IPS DF 6.9 (cell line): Measurements from ENCODE around the gene CASP8AP2.
"Not testable (repeated sequence)": the region's sequence is repeated elsewhere in the genome, so short reads cannot be mapped to it uniquely, and the experiment has no call there.

Experiments
- DNase-seq: peaks from one replicate; pipeline ENCODE4 v3.0.0-alpha.2; 2013; ENCODE audit warnings: low read depth, low spot score
- H3K27ac ChIP-seq: one replicate; pipeline ENCODE4 v1.5.1; 2013; ENCODE audit warnings: low read length, control low read depth
- H3K27me3 ChIP-seq: 2 replicates; pipeline ENCODE4 v1.6.1; 2013; ENCODE audit warnings: mild to moderate bottlenecking, low read length; ENCODE audit not compliant: control insufficient read depth, insufficient read depth
- H3K36me3 ChIP-seq: 2 replicates; pipeline ENCODE4 v1.6.1; 2013; ENCODE audit warnings: low read length; ENCODE audit not compliant: control insufficient read depth, insufficient read depth
- H3K4me1 ChIP-seq: 2 replicates; pipeline ENCODE4 v1.6.1; 2013; ENCODE audit warnings: low read length; ENCODE audit not compliant: control insufficient read depth, insufficient read depth
- H3K4me3 ChIP-seq: 2 replicates; pipeline ENCODE4 v1.5.1; 2013; ENCODE audit warnings: mild to moderate bottlenecking, low read length
- H3K9me3 ChIP-seq: 2 replicates; pipeline ENCODE4 v1.6.1; 2013; ENCODE audit warnings: low read length, inconsistent platforms; ENCODE audit not compliant: control insufficient read depth, insufficient read depth
- WGBS: extraction: QIAGEN DNeasy Blood & Tissue Kit; methylation state at CpG from one replicate; pipeline ENCODE4 v1.1.7; 2013; ENCODE audit warnings: mixed read lengths, missing lambda C conversion rate; ENCODE audit not compliant: insufficient read length, insufficient coverage; 5-methylcytosine and 5-hydroxymethylcytosine counted together

CASP8AP2 gene

DNA sequence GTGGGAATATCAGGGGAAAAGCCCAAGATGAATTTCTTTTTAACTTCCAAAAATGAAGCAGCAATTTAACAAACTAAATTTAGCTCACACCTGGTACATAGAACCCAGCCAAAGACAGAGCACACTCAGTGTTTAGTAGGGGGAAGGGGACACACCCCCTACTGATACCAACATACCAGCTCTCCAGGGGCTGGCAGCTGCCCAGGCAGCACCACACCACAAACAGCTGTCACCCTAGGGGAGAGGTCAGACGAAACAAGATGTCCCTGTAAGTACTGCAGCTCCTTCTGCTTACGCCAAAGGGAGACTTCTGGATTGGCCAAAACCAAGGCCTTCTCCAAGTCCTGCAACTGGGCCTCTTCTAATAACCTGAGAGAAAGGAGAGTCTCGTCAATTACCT, 36.1 kb upstream of the CASP8AP2 start:
- H3K4me3 ChIP-seq = no peak overlapping the region
- H3K4me1 ChIP-seq = no peaks in the 10 kb centered on the region
- DNase-seq = no peak
- peaks cover 18% of the 10 kb centered on the region; the same call in 1 of the 2 replicates for H3K36me3 ChIP-seq
- WGBS = no CpG with 5 or more reads among the region's 3 CpGs
- H3K27me3 ChIP-seq = no peaks in the 10 kb centered on the region
- no peak overlapping the region for H3K27ac ChIP-seq
- no peaks in the 10 kb centered on the region for H3K9me3 ChIP-seq

DNA sequence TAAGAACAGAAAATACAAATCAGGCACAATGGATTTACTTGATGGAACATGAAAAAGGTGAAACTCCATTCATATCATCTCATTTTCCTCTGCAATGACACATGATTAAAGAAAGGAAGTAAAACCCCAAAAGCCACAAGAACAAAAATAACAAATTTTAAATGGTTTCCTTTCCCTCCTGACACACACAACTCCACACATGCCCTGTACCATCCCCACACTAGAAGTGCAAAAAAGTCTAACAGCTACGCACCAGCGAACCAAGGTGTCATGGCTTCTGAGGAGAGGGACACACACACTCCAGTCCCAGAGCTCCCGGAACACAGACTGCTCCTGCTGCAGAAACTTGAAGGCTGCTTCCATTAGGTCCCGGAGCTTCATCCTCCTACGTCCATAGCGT, 35.4 kb upstream of the CASP8AP2 start:
- no CpG with 5 or more reads among the region's 6 CpGs for WGBS
- H3K27ac ChIP-seq = no peak overlapping the region
- no peak for DNase-seq
- no peaks in the 10 kb centered on the region for H3K27me3 ChIP-seq
- no peak overlapping the region for H3K4me3 ChIP-seq
- no peaks in the 10 kb centered on the region for H3K9me3 ChIP-seq
- H3K4me1 ChIP-seq = no peaks in the 10 kb centered on the region
- H3K36me3 ChIP-seq = peaks cover 15% of the 10 kb centered on the region; the same call in 1 of the 2 replicates

DNA sequence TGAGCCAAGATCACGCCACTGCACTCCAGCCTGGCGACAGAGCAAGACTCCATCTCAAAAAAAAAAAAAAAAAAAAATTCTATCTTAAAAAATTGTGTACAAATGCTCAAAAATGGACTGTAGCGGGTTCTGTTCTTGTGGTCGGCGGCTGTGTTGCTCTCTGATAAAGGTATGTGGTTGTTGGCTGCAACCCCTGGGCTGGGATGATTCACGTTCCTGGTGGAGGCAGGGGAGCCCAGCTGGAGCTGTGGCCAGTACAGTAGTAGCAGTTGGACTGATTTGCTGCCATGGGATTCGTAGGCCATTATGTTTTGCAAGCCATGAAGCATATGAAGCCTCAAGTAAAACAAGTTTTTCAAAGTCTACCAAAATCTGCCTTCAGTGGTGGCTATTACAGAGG, 32.4 kb upstream of the CASP8AP2 start:
- Histone ChIP-seq H3K4me3 (no peak overlapping the region), H3K27me3 (no peaks in the 10 kb centered on the region), H3K27ac (no peak overlapping the region), H3K36me3 (peaks cover 4% of the 10 kb centered on the region; the same call in 1 of the 2 replicates), H3K4me1 (no peaks in the 10 kb centered on the region), H3K9me3 (no peaks in the 10 kb centered on the region)
- no peak for DNase-seq
- no CpG with 5 or more reads among the region's 7 CpGs for WGBS

- H3K27ac ChIP-seq = no peak overlapping the region
- no peak overlapping the region for H3K4me3 ChIP-seq
- no peak for DNase-seq
- no CpG with 5 or more reads among the region's 8 CpGs for WGBS
- no peaks in the 10 kb centered on the region for H3K27me3 ChIP-seq
- H3K4me1 ChIP-seq = no peaks in the 10 kb centered on the region
- H3K36me3 ChIP-seq = no peaks in the 10 kb centered on the region; the same call in 1 of the 2 replicates
- no peaks in the 10 kb centered on the region for H3K9me3 ChIP-seq
Observed at GRCh38 chr6:89799096-89799495, 30.6 kb upstream of the CASP8AP2 start.

- Histone ChIP-seq H3K36me3 (no peaks in the 10 kb centered on the region; the same call in 1 of the 2 replicates), H3K9me3 (no peaks in the 10 kb centered on the region), H3K4me1 (no peaks in the 10 kb centered on the region), H3K27ac (no peak overlapping the region), H3K27me3 (no peaks in the 10 kb centered on the region), H3K4me3 (no peak overlapping the region)
- no CpG with 5 or more reads among the region's 2 CpGs for WGBS
- no peak for DNase-seq
Observed at GRCh38 chr6:89799756-89800155, 29.9 kb upstream of the CASP8AP2 start.

- Histone ChIP-seq H3K27me3 (no peaks in the 10 kb centered on the region), H3K9me3 (no peaks in the 10 kb centered on the region), H3K4me1 (no peaks in the 10 kb centered on the region), H3K27ac (no peak overlapping the region), H3K36me3 (no peaks in the 10 kb centered on the region; the same call in 1 of the 2 replicates), H3K4me3 (no peak overlapping the region)
- no peak for DNase-seq
- WGBS = no CpG with 5 or more reads among the region's 10 CpGs
Observed at GRCh38 chr6:89803271-89803670, 26.4 kb upstream of the CASP8AP2 start.

DNA sequence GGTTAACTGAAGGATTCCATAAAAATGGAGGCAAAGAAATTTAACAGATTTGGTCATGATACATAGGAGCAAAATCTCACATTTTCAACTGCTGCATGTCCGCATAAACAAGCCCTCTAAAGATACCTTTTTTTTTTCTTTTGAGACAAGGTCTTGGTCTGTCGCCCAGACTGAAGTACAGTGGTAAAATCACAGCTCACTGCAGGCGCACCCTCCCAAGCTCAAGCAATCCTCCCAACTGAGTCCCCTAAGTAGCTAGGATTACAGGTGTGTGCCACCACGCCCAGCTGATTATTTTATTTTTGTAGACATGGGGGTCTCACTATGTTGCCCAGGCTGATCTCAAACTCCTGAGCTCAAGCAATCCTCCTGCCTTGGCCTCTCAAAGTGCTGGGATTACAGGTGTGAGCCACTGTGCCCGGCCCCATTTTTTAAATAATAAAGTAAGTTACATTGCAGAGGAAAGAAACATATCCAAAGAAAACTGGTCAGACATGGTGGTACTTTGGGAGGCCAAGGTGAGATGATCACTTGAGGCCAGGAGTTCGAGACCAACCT, 23.8 kb upstream of the CASP8AP2 start:
- Histone ChIP-seq H3K27me3 (no peaks in the 10 kb centered on the region), H3K36me3 (no peaks in the 10 kb centered on the region; the same call in 1 of the 2 replicates), H3K9me3 (no peaks in the 10 kb centered on the region), H3K4me3 (no peak overlapping the region), H3K4me1 (0 out of 2 replicates have a peak, but pooled peaks cover 2% of the 10 kb centered on the region), H3K27ac (no peak overlapping the region)
- no peak for DNase-seq
- WGBS = no CpG with 5 or more reads among the region's 6 CpGs

DNA sequence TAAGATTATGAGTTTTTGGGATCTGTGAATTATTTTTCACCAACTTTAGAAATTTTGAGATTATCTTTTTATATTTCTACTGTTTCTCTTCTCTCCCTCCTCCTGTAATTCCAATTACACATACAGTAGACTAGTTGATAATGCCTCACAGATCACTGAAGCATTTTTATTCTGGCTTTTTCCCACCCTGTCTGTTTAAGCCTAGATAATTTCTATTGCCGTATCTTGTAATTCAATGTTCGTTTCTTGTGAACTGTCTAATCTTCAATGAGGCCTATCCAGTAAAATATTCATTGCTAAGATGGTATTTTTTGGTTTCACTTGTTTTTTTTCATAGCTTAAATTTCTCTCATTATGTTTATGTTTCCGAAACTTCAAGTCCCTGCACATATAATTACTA, 22.1 kb upstream of the CASP8AP2 start:
- Histone ChIP-seq H3K36me3 (no peaks in the 10 kb centered on the region; the same call in 1 of the 2 replicates), H3K4me1 (0 out of 2 replicates have a peak, but pooled peaks cover 2% of the 10 kb centered on the region), H3K4me3 (no peak overlapping the region), H3K9me3 (no peaks in the 10 kb centered on the region), H3K27me3 (no peaks in the 10 kb centered on the region), H3K27ac (no peak overlapping the region)
- WGBS = no CpG with 5 or more reads among the region's 3 CpGs
- no peak for DNase-seq

DNA sequence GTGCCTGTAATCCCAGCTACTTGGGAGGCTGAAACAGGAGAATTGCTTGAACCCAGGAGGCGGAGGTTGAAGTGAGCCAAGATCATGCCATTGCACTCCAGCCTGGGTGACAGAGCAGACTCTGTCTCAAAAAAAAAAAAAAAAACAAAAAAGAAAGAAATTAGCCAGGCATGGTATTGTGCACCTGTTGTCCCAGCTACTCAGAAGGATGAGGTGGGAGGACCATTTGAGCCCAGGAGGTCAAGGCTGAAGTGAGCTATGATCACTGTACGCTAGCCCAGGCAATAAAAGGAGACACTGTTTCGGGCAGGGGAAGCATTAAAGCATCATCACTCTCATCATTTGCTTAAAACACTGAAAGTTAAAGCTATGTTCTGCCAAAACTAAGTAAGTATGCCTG, 16.3 kb upstream of the CASP8AP2 start:
- DNase-seq, H3K27ac ChIP-seq, H3K9me3 ChIP-seq, H3K27me3 ChIP-seq, H3K36me3 ChIP-seq, H3K4me1 ChIP-seq, H3K4me3 ChIP-seq: not testable (repeated sequence)
- no CpG with 5 or more reads among the region's 3 CpGs for WGBS

GRCh38 chr6:89817481-89817880, 12.2 kb upstream of the CASP8AP2 start:
- H3K27ac ChIP-seq = no peak overlapping the region
- H3K4me1 ChIP-seq = peaks cover 5% of the 10 kb centered on the region
- H3K9me3 ChIP-seq = no peaks in the 10 kb centered on the region
- peak overlapping the region; percentile 77; the same call in 1 of the 2 replicates for H3K4me3 ChIP-seq
- no CpG with 5 or more reads among the region's 3 CpGs for whole genome bisulfite sequencing
- no peaks in the 10 kb centered on the region for H3K27me3 ChIP-seq
- H3K36me3 ChIP-seq = no peaks in the 10 kb centered on the region
- peak; percentile 84 for DNase-seq

GRCh38 chr6:89818977-89819335, 10.7 kb upstream of the CASP8AP2 start:
- no peaks in the 10 kb centered on the region for H3K9me3 ChIP-seq
- H3K27me3 ChIP-seq = no peaks in the 10 kb centered on the region
- no peak overlapping the region for H3K27ac ChIP-seq
- peak overlapping the region; percentile 77 for H3K4me3 ChIP-seq
- no peaks in the 10 kb centered on the region for H3K36me3 ChIP-seq
- DNase-seq = no peak
- H3K4me1 ChIP-seq = peaks cover 5% of the 10 kb centered on the region
- no CpG with 5 or more reads among the region's 14 CpGs for whole genome bisulfite sequencing
